MM.1S (cell line): ENCODE data around the gene CFAP99.

Experiments
- DNase-seq: peaks from one replicate; pipeline ENCODE4 v3.0.0-alpha.2; 2015
- H2AFZ ChIP-seq: fragments of 300-600 bp; sonication (generic); 2 replicates; pipeline ENCODE4 v1.6.0; 2016; ENCODE audit warnings: antibody characterized with exemption, low read length
- H3F3A ChIP-seq: fragments of 300-600 bp; sonication (generic); 2 replicates; pipeline ENCODE4 v1.6.1; 2016; ENCODE audit warnings: mild to moderate bottlenecking, antibody characterized with exemption, low read length, moderate library complexity, mixed read lengths; ENCODE audit not compliant: insufficient read depth
- H3K27ac ChIP-seq: fragments of 300-600 bp; sonication (generic); 2 replicates; pipeline ENCODE4 v1.5.1; 2016; ENCODE audit warnings: mild to moderate bottlenecking, low read length
- H3K27me3 ChIP-seq: fragments of 300-600 bp; sonication (generic); replicated peaks from 2 replicates; pipeline ENCODE4 v1.6.0; 2016; ENCODE audit warnings: low read length; ENCODE audit not compliant: insufficient read depth
- H3K36me3 ChIP-seq: fragments of 300-600 bp; sonication (generic); replicated peaks from 2 replicates; pipeline ENCODE4 v1.6.1; 2016; ENCODE audit warnings: mild to moderate bottlenecking, low read length, mixed read lengths; ENCODE audit not compliant: insufficient read depth
- H3K4me1 ChIP-seq: fragments of 300-600 bp; sonication (generic); 2 replicates; pipeline ENCODE4 v1.6.1; 2016; ENCODE audit warnings: low read length, mixed read lengths
- H3K4me2 ChIP-seq: fragments of 300-600 bp; sonication (generic); 2 replicates; pipeline ENCODE4 v1.6.0; 2016; ENCODE audit warnings: low read depth, low read length
- H3K4me3 ChIP-seq: fragments of 300-600 bp; sonication (generic); 2 replicates; pipeline ENCODE4 v1.5.1; 2016; ENCODE audit warnings: low read length, mixed read lengths
- H3K79me2 ChIP-seq: fragments of 300-600 bp; sonication (generic); 2 replicates; pipeline ENCODE4 v1.6.1; 2016; ENCODE audit warnings: mixed run types, low read length, mixed read lengths
- H3K9ac ChIP-seq: fragments of 300-600 bp; sonication (generic); 2 replicates; pipeline ENCODE4 v1.6.1; 2016; ENCODE audit warnings: low read length, mixed read lengths
- H3K9me2 ChIP-seq: fragments of 300-600 bp; sonication (generic); replicated peaks from 2 replicates; pipeline ENCODE4 v1.6.1; 2016; ENCODE audit warnings: mild to moderate bottlenecking, low read length, mixed read lengths; ENCODE audit not compliant: insufficient read depth
- H3K9me3 ChIP-seq: fragments of 300-600 bp; sonication (generic); replicated peaks from 2 replicates; pipeline ENCODE4 v1.6.1; 2016; ENCODE audit warnings: mild to moderate bottlenecking, low read length, mixed read lengths; ENCODE audit not compliant: insufficient read depth
- H4K20me1 ChIP-seq: fragments of 300-600 bp; sonication (generic); 2 replicates; pipeline ENCODE4 v1.6.1; 2016; ENCODE audit warnings: mild to moderate bottlenecking, low read length, moderate library complexity, mixed read lengths; ENCODE audit not compliant: insufficient read depth
- CTCF ChIP-seq: fragments of 300-600 bp; sonication (generic); IDR thresholded peaks from 2 replicates; pipeline ENCODE4 v1.5.1; 2016; ENCODE audit warnings: antibody characterized with exemption, low read length, mixed read lengths
- EZH2 ChIP-seq: fragments of 300-600 bp; sonication (generic); optimal IDR thresholded peaks from 2 replicates; pipeline ENCODE3; 2017; ENCODE audit warnings: low read depth, mild to moderate bottlenecking, antibody characterized with exemption, low read length, mixed read lengths
- EZH2phosphoT487 ChIP-seq: fragments of 300-600 bp; sonication (generic); IDR thresholded peaks from 2 replicates; pipeline ENCODE4 v1.6.1; 2018; ENCODE audit warnings: antibody characterized with exemption, low read length

The CFAP99 gene

GRCh38 chr4:2413821-2414610 is 4.7 kb upstream of the CFAP99 start:
- Histone ChIP-seq H4K20me1 (no peaks in the 10 kb centered on the region), H3K9ac (peak overlapping the region; percentile 91), H3K4me1 (peaks cover 28% of the 10 kb centered on the region), H3K4me3 (peak overlapping the region; percentile 64), H3K9me3 (no peaks in the 10 kb centered on the region), H2AFZ (peak overlapping the region; percentile 33; the same call in 1 of the 2 replicates), H3K4me2 (peak overlapping the region; percentile 100), H3F3A (peaks cover 36% of the 10 kb centered on the region), H3K27ac (peak overlapping the region; percentile 99), H3K9me2 (no peaks in the 10 kb centered on the region), H3K27me3 (no peaks in the 10 kb centered on the region), H3K36me3 (no peaks in the 10 kb centered on the region), H3K79me2 (peaks cover 70% of the 10 kb centered on the region)
- peak; percentile 56 for DNase-seq
- TF ChIP-seq CTCF: no peak
- no peak for TF ChIP-seq EZH2
- no peak for TF ChIP-seq EZH2phosphoT487

GRCh38 chr4:2415213-2415612 is 3.5 kb upstream of the CFAP99 start:
- Histone ChIP-seq H3K4me2 (no peak overlapping the region), H3K4me1 (peaks cover 34% of the 10 kb centered on the region), H3K79me2 (peaks cover 58% of the 10 kb centered on the region), H3K4me3 (no peak overlapping the region), H3K36me3 (no peaks in the 10 kb centered on the region), H3K27ac (no peak overlapping the region), H2AFZ (no peak overlapping the region), H3K9ac (no peak overlapping the region), H3K9me3 (no peaks in the 10 kb centered on the region), H3K27me3 (no peaks in the 10 kb centered on the region), H4K20me1 (no peaks in the 10 kb centered on the region), H3F3A (peaks cover 42% of the 10 kb centered on the region), H3K9me2 (no peaks in the 10 kb centered on the region)
- no peak for DNase-seq
- TF ChIP-seq CTCF (no peak), EZH2 (no peak), EZH2phosphoT487 (no peak)

GRCh38 chr4:2415881-2416563 is 2.7 kb upstream of the CFAP99 start:
- peaks cover 34% of the 10 kb centered on the region for H3K4me1 ChIP-seq
- H3F3A ChIP-seq: peaks cover 42% of the 10 kb centered on the region
- H3K9ac ChIP-seq: no peak overlapping the region
- H3K79me2 ChIP-seq: peaks cover 53% of the 10 kb centered on the region
- H3K36me3 ChIP-seq: no peaks in the 10 kb centered on the region
- no peak overlapping the region for H3K4me3 ChIP-seq
- TF ChIP-seq EZH2phosphoT487: no peak
- no peaks in the 10 kb centered on the region for H3K9me3 ChIP-seq
- 0 out of 2 replicates have a peak, but pooled peaks cover 4% of the 10 kb centered on the region for H3K27me3 ChIP-seq
- no peak overlapping the region for H3K27ac ChIP-seq
- no peak for DNase-seq
- H3K9me2 ChIP-seq: no peaks in the 10 kb centered on the region
- no peaks in the 10 kb centered on the region for H4K20me1 ChIP-seq
- no peak overlapping the region for H3K4me2 ChIP-seq
- H2AFZ ChIP-seq: no peak overlapping the region
